Activated T-cell treated with anti-CD3 and anti-CD28 coated beads, Interleukin-2, amount 50 U/mL, for 72 hours (primary cell): ENCODE measurements around the gene ZMYM4. TPM values are rescaled to one million over a fixed set of nuclear protein-coding genes. Genes with fewer than 3 reads are reported as not detected.
"Not testable (repeated sequence)": the region's sequence is repeated elsewhere in the genome, so short reads cannot be mapped to it uniquely, and the experiment has no call there.

Experiments used
- ATAC-seq, 2 donors: fragments of 150-1000 bp; cut with Tn5 transposase; replicated peaks in 1 of 2; 2 replicates each; pipeline ENCODE4 v1.10.0; 2021; ENCODE audit warnings: moderate library complexity in 2 of 2, mild to moderate bottlenecking in 1 of 2
- DNase-seq, 2 donors: peaks; one replicate each; pipeline ENCODE4 v3.0.0; 2021 to 2022; ENCODE audit warnings: mixed read lengths in 1 of 2
- H3K27ac Mint-ChIP-seq: one replicate; pipeline ENCODE4 v1.8.0; 2022; ENCODE audit warnings: mild to moderate bottlenecking, moderate library complexity, mixed read lengths
- H3K27me3 Mint-ChIP-seq: one replicate; pipeline ENCODE4 v1.8.0; 2022; ENCODE audit warnings: low read depth, mixed read lengths
- H3K36me3 Mint-ChIP-seq, 2 donors: one replicate each; pipeline ENCODE4 v1.8.0; 2022; ENCODE audit warnings: mixed read lengths in 2 of 2, mild to moderate bottlenecking in 1 of 2; ENCODE audit not compliant: insufficient read depth in 2 of 2
- H3K4me1 Mint-ChIP-seq: one replicate; pipeline ENCODE4 v1.8.0; 2022; ENCODE audit warnings: low read depth, mixed read lengths
- H3K4me3 Mint-ChIP-seq, 2 donors: one replicate each; pipeline ENCODE4 v1.8.0; 2022; ENCODE audit warnings: mild to moderate bottlenecking in 2 of 2, mixed read lengths in 2 of 2, moderate library complexity in 2 of 2
- H3K9me3 Mint-ChIP-seq, 2 donors: one replicate each; pipeline ENCODE4 v1.8.0; 2022; ENCODE audit warnings: mixed read lengths in 2 of 2
- total RNA-seq, 2 donors: library from RNA; stranded (reverse); gene quantifications; one replicate each; pipeline ENCODE4 v1.2.3, GENCODE V29; 2022

ZMYM4 gene
- 10 to 100 TPM; 37.5 to 54.7 TPM for total RNA-seq

DNA sequence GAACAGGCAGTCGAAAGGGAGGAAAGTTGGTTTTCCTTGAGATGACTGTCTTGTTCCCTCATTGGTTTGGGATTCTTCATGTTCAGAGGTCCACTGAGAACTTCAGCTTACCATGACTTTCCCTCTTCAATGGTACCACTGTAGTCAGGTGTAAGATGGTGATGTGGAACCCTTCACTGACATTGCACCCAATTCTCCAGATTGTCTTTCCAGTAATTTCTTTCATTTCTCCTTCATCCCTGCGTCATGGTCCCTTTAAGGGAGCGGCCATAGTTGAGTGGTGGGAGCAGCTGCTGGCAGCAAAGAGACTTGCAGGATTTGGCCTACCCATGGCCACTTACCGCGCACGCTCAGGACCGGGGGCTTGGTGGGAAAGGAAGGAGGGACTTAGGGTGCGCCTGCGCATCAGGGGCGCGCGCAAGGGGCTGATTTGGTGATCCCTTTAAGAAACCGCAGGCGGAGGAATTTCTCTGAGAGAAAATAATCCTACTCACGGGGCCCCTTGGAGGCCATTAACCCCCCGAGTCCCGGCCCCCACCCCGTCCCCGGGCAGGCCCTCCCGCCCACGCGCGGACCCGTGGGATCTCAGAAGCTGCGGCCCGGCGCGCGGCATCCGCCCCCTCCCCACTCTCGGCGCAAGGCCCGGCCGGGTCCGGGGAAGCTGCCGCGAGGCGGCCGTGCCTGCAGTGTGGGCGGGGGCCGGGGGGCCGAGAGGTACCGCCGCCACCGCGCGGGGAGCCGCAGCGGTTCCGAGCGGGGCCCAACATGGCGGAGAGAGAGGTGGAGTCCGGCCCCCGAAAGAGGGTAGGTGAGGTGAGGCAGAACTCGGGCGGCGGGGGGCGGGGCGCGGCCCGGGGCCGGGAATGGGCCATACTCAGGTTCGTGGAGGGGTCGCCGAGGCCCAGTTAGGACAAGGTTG is at the start of gene ZMYM4:
Gene ZMYM4 (plus strand): TSS at position 428 of the 919 bp plus-strand sequence. CDS start 338 bp downstream, at position 766.
- peak within 1 kb of the TSS; percentile 82 to 89 for H3K4me3 Mint-ChIP-seq
- peaks cover 22% of the 10 kb centered on the region for H3K27me3 Mint-ChIP-seq
- H3K27ac Mint-ChIP-seq = peak within 1 kb of the TSS; percentile 89
- ATAC-seq (peak; percentile 95 to 96), DNase-seq (peak; percentile 91 to 93)
- peaks cover 3 to 7% of the 10 kb centered on the region in 2 donors for H3K9me3 Mint-ChIP-seq
- H3K4me1 Mint-ChIP-seq = peaks cover 55% of the 10 kb centered on the region
- peaks cover 5 to 7% of the 10 kb centered on the region in 2 donors for H3K36me3 Mint-ChIP-seq

DNA sequence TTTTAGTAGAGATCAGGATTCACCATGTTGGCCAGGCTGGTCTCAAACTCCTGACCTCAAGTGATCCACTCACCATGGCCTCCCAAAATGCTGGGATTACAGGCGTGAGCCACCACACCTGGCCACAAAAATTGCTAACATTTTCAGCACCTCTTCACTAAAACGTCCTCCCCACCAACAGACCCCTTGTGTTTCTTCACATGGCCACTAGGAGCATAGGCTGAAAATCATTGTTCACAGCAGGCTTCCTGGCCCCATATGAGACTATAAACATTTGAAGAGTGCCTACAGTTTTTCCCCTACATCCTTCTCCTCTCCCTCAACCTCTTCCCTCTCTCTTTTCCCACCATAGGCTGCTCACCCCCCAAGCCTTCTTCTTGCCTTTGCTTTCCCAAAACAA is 47.5 kb upstream of the ZMYM4 start:
- H3K4me3 Mint-ChIP-seq = no peak overlapping the region
- no peaks in the 10 kb centered on the region for H3K36me3 Mint-ChIP-seq
- no peaks in the 10 kb centered on the region for H3K9me3 Mint-ChIP-seq
- no peaks in the 10 kb centered on the region for H3K4me1 Mint-ChIP-seq
- DNase-seq (peak; percentile 5 to 11), ATAC-seq (peak; percentile 55 to 60)
- peak overlapping the region; percentile 4 for H3K27ac Mint-ChIP-seq
- no peaks in the 10 kb centered on the region for H3K27me3 Mint-ChIP-seq

DNA sequence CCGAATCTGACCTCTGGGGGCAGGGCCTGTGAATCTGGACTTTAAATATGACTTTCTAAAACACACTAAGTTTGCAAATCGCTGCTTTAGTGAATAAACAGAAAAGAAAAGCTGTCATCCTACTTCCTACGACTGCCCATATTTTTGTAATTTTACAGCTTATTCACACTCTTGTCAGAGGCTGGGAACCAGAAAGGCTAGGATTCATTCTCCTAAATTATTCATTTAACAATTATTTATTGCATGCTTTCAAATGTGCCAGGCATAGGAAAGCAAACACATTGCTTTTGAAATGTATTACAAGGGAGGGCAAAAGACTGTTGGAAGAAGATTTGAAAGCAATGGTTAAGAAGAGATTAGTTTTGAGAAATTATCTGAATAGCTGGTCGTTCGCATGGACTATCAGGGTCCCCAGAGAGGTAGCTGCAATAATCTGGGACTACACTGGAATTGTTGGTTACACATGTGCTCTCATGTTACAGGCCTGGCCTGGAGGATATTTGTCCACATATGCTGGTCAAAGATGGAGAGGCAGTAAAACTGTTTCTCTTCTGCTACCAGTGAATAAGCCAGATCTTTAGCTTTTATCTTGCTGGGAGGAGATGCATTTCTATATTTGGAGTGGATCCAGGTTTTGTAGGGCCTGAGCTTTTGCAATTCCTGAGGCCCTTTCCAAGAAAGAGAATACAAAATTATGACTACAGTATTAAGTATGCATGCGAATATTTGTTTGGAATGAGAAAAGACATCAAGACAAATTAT is 46.0 kb upstream of the ZMYM4 start:
- no peaks in the 10 kb centered on the region for H3K4me1 Mint-ChIP-seq
- H3K36me3 Mint-ChIP-seq = no peaks in the 10 kb centered on the region
- H3K9me3 Mint-ChIP-seq = no peaks in the 10 kb centered on the region
- H3K27me3 Mint-ChIP-seq = peaks cover 5% of the 10 kb centered on the region
- H3K4me3 Mint-ChIP-seq = no peak overlapping the region
- ATAC-seq = no peak
- H3K27ac Mint-ChIP-seq = no peak overlapping the region
- DNase-seq = no peak

DNA sequence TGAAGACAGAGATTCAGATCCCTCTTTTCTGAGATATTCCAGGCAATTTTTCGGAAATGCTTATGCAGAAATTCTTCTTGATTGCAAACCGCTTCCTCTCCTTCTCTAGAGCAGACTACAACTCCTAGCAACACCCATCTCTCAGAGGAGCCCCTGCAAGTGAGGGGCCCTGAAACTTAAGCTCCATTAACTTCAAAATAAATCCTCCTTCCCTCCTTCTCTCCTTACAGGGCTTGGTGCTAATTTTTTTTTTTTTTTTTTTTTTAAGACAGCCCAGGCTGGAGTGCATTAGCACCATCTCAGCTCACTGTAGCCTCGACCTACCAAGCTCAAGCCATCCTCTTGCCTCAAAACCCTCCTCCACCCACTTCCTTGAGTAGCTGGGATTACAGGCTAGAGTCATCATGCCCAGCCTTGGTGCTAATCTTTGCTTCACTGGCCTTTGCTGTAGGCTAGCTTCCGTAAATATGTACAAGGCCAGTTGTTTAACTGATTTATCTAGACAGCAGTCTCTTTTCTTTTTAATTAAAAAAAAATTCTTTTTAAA is 45.4 kb upstream of the ZMYM4 start:
- Mint-ChIP-seq H3K4me3 (no peak overlapping the region), H3K36me3 (no peaks in the 10 kb centered on the region), H3K4me1 (no peaks in the 10 kb centered on the region), H3K27me3 (peaks cover 5% of the 10 kb centered on the region), H3K9me3 (no peaks in the 10 kb centered on the region), H3K27ac (peak overlapping the region; percentile 15)
- ATAC-seq (no peak), DNase-seq (no peak)

DNA sequence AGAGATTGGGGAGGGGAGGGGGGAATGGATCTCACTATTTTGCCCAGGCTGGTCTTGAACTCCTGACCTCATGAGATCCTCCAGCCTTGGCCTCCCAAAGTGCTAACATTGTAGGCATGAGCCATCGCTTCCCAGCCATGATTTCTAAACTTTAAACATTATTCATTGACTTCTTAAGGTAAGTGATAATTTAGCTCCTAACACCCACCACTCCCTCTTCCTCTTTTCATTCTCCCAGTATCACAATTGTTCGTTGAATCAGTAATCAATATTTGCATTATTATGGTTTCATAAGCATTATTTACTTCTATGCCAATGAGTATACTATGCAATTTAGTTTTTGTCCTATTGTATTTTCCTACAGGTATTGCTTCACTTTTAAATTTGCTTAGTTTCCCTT is 42.0 kb upstream of the ZMYM4 start:
- H3K36me3 Mint-ChIP-seq = no peaks in the 10 kb centered on the region
- no peak overlapping the region for H3K4me3 Mint-ChIP-seq
- H3K27me3 Mint-ChIP-seq = peaks cover 5% of the 10 kb centered on the region
- no peak for ATAC-seq
- H3K4me1 Mint-ChIP-seq = peaks cover 15% of the 10 kb centered on the region
- no peak overlapping the region for H3K27ac Mint-ChIP-seq
- no peak for DNase-seq
- H3K9me3 Mint-ChIP-seq = no peaks in the 10 kb centered on the region

DNA sequence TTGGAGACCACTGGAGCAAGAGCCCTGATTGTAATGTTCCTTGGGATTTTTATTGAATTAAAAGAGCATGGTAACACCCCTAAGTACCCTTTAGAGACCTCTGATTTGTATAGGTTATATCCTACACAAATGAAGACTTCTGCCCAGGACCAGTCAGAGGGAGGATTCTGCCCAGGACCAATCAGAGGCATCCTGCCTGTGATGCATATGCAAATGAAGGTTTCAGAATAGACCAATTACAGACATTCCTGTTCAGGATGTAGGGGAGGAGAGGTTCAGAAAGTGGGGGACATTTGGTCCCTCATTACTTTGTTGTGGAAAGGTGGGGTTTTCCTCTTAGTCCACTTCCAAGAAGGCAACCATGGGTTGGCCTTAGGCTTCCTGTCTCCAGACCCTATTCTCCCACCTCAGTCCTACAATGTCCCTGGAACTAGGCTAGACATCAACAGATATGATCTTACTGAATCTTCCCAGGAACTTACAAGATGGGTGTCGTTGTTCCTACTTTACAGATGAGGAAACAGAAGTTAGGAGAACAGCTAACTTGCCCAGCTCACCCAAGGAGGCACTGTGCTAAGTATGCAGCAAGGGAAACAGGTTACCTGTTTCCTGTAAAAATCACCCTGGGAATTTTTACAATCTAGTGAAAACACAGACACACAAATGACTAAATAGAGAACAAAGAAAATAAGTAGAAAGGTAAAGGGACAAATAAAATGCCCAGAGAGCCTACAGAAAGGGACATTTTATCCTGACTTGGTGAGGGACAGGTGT is 38.7 kb upstream of the ZMYM4 start:
- Mint-ChIP-seq H3K27me3 (peaks cover 5% of the 10 kb centered on the region), H3K9me3 (no peaks in the 10 kb centered on the region), H3K4me1 (peaks cover 15% of the 10 kb centered on the region), H3K36me3 (no peaks in the 10 kb centered on the region), H3K4me3 (no peak overlapping the region), H3K27ac (no peak overlapping the region)
- DNase-seq (no peak), ATAC-seq (peak; percentile 31 to 42)

DNA sequence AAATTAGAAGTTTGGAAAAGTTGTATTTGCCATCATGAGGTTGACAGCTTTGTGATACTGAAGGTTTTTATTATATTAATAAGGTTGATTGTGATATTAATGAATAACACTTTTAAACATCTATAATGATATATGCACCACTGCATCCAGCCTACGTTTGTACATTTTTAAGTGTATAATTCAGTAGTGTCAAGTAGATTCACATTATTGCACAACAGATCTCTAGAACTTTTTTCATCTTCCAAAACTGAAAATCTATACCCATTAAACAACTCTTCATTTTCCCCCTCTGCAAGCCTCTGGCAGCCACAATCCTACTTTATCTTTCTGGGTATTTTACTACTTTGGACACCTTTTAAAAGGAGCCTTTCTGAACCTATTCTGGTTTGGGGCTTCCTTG is 37.2 kb upstream of the ZMYM4 start:
- no peaks in the 10 kb centered on the region for H3K36me3 Mint-ChIP-seq
- peaks cover 15% of the 10 kb centered on the region for H3K4me1 Mint-ChIP-seq
- peaks cover 5% of the 10 kb centered on the region for H3K27me3 Mint-ChIP-seq
- no peak overlapping the region for H3K4me3 Mint-ChIP-seq
- H3K9me3 Mint-ChIP-seq = no peaks in the 10 kb centered on the region
- ATAC-seq (no peak), DNase-seq (no peak)
- H3K27ac Mint-ChIP-seq = no peak overlapping the region

DNA sequence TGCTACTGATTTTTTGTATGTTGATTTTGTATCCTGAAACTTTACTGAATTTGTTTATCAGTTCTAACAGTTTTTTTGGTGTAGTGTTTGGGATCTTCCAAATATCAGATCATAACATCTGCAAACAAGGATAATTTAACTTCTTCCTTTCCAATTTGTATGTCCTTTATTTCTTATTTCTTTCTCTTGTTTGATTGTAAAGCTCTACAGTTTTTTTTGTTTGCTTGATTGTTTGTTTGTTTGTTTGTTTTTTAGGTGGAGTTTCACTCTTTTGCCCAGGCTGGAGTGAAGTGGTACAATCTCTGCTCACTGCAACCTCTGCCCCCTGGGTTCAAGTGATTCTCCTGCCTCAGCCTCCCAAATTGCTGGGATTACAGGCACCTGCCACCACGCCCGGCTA is 31.7 kb upstream of the ZMYM4 start:
- not testable (repeated sequence) for H3K4me1 Mint-ChIP-seq, H3K36me3 Mint-ChIP-seq, H3K9me3 Mint-ChIP-seq, ATAC-seq, H3K27ac Mint-ChIP-seq, H3K27me3 Mint-ChIP-seq, DNase-seq, H3K4me3 Mint-ChIP-seq

DNA sequence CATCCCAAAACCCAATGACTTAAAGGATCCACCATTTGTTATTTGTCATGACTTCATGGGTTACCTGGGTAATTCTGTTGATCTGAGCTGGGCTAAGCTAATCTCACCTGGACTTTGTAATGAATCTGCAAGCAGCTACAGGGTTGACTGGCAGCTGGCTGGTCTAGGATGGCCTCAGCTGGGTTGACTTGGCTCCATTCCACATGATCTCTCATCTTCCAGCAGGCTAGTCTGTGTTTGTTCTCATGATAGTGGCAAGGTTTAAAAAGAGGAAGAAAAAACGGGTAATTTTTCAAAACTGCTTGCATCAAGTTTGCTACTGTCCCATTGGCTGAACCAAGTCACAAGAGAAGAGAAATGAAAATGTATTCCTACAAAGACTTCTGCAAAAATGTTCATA is 24.8 kb upstream of the ZMYM4 start:
- Mint-ChIP-seq H3K27ac (no peak overlapping the region), H3K36me3 (no peaks in the 10 kb centered on the region), H3K9me3 (no peaks in the 10 kb centered on the region), H3K4me1 (no peaks in the 10 kb centered on the region), H3K4me3 (no peak overlapping the region), H3K27me3 (no peaks in the 10 kb centered on the region)
- ATAC-seq (no peak), DNase-seq (no peak)

DNA sequence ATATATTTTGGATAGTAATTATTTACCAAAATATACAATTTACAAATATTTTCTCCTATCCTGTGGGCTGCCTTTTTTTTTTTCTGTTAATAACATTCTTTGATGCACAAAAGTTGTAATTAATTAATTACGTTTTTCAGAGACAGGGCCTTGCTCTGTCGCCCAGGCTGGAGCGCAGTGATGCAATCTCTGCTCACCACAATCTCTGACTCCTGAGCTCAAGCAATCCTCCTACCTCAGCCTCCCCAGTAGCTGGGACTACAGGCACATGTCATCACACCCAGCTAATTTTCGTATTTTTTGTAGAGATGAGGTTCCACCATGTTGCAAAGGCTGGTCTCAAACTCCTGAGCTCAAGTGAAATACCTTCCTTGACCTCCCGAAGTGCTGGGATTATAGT is 21.3 kb upstream of the ZMYM4 start:
- ATAC-seq (no peak), DNase-seq (no peak)
- H3K4me1 Mint-ChIP-seq = no peaks in the 10 kb centered on the region
- H3K9me3 Mint-ChIP-seq = no peaks in the 10 kb centered on the region
- H3K4me3 Mint-ChIP-seq = no peak overlapping the region
- H3K27ac Mint-ChIP-seq = no peak overlapping the region
- no peaks in the 10 kb centered on the region for H3K27me3 Mint-ChIP-seq
- H3K36me3 Mint-ChIP-seq = no peaks in the 10 kb centered on the region

DNA sequence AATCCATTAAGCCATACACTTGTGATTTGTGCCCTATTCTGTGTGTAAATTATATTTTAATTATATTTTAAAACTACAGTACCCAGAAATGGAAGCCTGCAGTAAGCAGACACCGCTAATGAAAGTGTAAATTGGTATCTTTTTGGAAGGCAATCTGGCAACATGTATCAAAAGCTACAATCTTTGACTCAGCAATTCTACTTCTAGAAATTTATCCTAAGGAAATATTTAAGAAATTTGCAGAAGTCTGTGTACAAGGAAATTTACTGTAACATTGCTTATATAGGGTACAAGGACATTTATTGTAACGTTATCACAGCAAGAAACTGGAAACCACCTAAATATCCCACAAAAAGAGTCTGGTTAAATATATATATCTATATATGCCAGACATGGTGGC is 14.6 kb upstream of the ZMYM4 start:
- no peak for ATAC-seq
- no peaks in the 10 kb centered on the region for H3K9me3 Mint-ChIP-seq
- H3K27me3 Mint-ChIP-seq = no peaks in the 10 kb centered on the region
- DNase-seq = no peak
- no peaks in the 10 kb centered on the region for H3K4me1 Mint-ChIP-seq
- no peaks in the 10 kb centered on the region for H3K36me3 Mint-ChIP-seq
- H3K4me3 Mint-ChIP-seq = no peak overlapping the region
- H3K27ac Mint-ChIP-seq = no peak overlapping the region

DNA sequence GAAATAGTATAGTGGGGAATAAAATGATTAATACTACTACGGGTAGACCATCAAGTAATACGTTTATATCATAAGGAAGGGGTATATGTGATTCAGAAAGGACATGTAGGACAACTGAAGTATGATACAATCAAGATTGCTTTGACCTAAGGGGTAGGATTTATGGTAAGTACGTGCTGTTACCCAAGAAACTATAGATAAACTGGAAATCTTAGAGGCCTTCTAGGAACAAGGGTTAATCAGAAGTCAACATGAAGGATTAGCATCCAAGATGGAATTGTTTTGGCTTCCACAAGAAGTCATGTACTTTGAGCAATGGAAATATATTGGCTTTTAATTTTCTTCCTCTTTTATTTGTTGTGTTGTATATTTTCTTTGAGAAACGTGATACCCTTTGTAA is 13.2 kb upstream of the ZMYM4 start:
- H3K27ac Mint-ChIP-seq = no peak overlapping the region
- DNase-seq (no peak), ATAC-seq (no peak)
- no peak overlapping the region for H3K4me3 Mint-ChIP-seq
- no peaks in the 10 kb centered on the region for H3K27me3 Mint-ChIP-seq
- H3K36me3 Mint-ChIP-seq = no peaks in the 10 kb centered on the region
- no peaks in the 10 kb centered on the region for H3K4me1 Mint-ChIP-seq
- no peaks in the 10 kb centered on the region for H3K9me3 Mint-ChIP-seq

DNA sequence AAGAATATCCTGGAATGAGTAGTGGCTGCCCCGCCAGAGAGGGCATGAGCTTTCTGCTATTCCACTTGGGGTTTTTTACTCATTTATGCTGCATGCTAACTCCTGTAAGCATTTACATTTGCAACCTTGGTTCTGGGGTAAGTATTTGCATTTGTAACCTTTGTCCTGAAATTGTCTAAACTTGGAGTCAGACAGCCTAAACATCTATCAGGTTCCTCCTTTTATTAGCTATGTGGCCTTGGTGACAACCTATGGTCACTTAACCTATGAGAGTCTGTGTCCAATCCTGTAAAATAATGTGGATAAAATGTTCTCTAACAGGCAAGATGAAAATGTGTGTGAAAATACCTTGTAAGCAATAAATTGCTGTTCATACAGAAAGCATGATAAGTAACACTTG is 8.9 kb upstream of the ZMYM4 start:
- Mint-ChIP-seq H3K9me3 (no peaks in the 10 kb centered on the region), H3K4me3 (no peak overlapping the region), H3K27me3 (peaks cover 12% of the 10 kb centered on the region), H3K4me1 (peaks cover under 1% of the 10 kb centered on the region), H3K27ac (no peak overlapping the region), H3K36me3 (no peaks in the 10 kb centered on the region)
- ATAC-seq (no peak), DNase-seq (no peak)
